GM12892 (cell line): ENCODE results near the gene TRRAP.

Experiments used
- DNase-seq: peaks from one replicate; pipeline ENCODE4 v3.0.0; 2011; ENCODE audit not compliant: insufficient read length
- FAIRE-seq: peaks from 2 replicates; lab custom pipeline; 2011; peaks lifted over from hg19 to GRCh38; lab: Jason Lieb, UNC
- POLR2A ChIP-seq: IDR thresholded peaks from 2 replicates; pipeline ENCODE4 v1.6.1; 2011; ENCODE audit warnings: low read depth, low read length, control low read depth
- POLR2AphosphoS5 ChIP-seq: IDR thresholded peaks from 2 replicates; pipeline ENCODE4 v1.6.1; 2011; ENCODE audit warnings: low read depth, low read length, control low read depth
- TAF1 ChIP-seq: IDR thresholded peaks from 2 replicates; pipeline ENCODE4 v1.6.1; 2011; ENCODE audit warnings: low read depth, mild to moderate bottlenecking, control low read depth, low read length, borderline replicate concordance

The TRRAP gene

GRCh38 chr7:98908585-98908984, 30.3 kb downstream of the TRRAP start:
- TF ChIP-seq POLR2AphosphoS5, result no peak
- TF ChIP-seq TAF1, result no peak
- no peak for TF ChIP-seq POLR2A
- FAIRE-seq (no peak), DNase-seq (no peak)

DNA sequence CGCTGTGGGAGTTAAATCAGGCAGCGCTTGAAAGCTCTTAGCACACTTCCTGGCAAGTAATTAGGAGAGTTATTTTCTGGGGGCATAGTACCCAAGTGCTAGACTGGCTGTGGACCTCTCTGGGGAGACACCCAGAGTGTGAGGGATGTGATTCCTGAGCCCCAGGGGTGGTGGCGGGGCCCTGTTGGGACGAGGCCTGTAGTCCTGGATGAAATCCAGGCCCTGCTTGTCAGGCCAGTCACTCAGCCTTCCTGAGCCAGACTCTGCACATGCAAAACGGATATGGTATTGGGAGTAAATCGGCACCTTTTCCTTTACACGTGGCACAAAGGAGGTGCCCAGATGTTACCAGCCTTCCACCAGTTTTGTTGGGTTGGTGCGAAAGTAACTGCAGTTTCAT, 31.2 kb downstream of the TRRAP start:
- DNase-seq (no peak), FAIRE-seq (no peak)
- no peak for TF ChIP-seq POLR2A

- no peak for TF ChIP-seq POLR2AphosphoS5
- no peak for TF ChIP-seq TAF1
- TF ChIP-seq POLR2A, result no peak
Measured at GRCh38 chr7:98910427-98910826, 32.1 kb downstream of the TRRAP start.

GRCh38 chr7:98911916-98912315, 33.6 kb downstream of the TRRAP start:
- TF ChIP-seq TAF1 (no peak), POLR2A (no peak), POLR2AphosphoS5 (no peak)
- FAIRE-seq, result no peak
- DNase-seq, result no peak

More at GRCh38 chr7:98910427-98910826, 32.1 kb downstream of the TRRAP start:
- FAIRE-seq (no peak), DNase-seq (no peak)

- no peak for DNase-seq
- no peak for FAIRE-seq
- TF ChIP-seq TAF1 (no peak), POLR2A (no peak), POLR2AphosphoS5 (no peak)
Measured at GRCh38 chr7:98913026-98913425, 34.7 kb downstream of the TRRAP start.

- FAIRE-seq (no peak), DNase-seq (no peak)
- TF ChIP-seq POLR2AphosphoS5, result no peak
- no peak for TF ChIP-seq TAF1
- no peak for TF ChIP-seq POLR2A
Measured at GRCh38 chr7:98913612-98914011, 35.3 kb downstream of the TRRAP start.

- no peak for TF ChIP-seq POLR2A
- no peak for TF ChIP-seq TAF1
- TF ChIP-seq POLR2AphosphoS5, result no peak
- FAIRE-seq, result no peak
- DNase-seq, result no peak
Measured at GRCh38 chr7:98917331-98917730, 39.0 kb downstream of the TRRAP start.

GRCh38 chr7:98921608-98922372, 43.5 kb downstream of the TRRAP start:
- no peak for TF ChIP-seq TAF1
- TF ChIP-seq POLR2A, result no peak
- TF ChIP-seq POLR2AphosphoS5, result no peak
- no peak for FAIRE-seq
- DNase-seq, result no peak

- TF ChIP-seq TAF1 (no peak), POLR2A (no peak), POLR2AphosphoS5 (no peak)
- DNase-seq, result no peak
- no peak for FAIRE-seq
Measured at GRCh38 chr7:98922392-98923187, 44.3 kb downstream of the TRRAP start.

DNA sequence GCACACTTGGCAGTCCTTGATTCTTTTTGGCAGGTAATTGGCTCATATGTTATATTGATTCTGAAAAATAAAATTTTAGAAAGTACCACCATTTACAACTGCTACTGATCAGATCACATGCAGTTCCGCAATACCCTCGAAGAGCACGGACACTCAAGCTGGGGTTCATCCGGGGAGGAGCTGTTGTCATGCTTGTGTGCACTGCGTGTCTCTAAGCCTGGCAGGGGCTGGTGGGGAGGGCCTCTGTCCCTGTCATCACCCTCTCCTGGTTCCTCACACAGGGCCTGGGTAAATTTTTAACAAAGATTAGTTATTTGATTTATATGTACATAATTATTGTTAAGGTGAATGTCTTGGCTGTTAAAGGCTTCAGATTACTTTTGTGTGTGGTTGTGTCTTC, 45.2 kb downstream of the TRRAP start:
- no peak for FAIRE-seq
- TF ChIP-seq POLR2AphosphoS5, result no peak
- no peak for TF ChIP-seq TAF1
- no peak for TF ChIP-seq POLR2A
- no peak for DNase-seq

GRCh38 chr7:98927125-98927524, 48.8 kb downstream of the TRRAP start:
- FAIRE-seq, result no peak
- TF ChIP-seq TAF1 (no peak), POLR2A (no peak), POLR2AphosphoS5 (no peak)
- no peak for DNase-seq

- DNase-seq (no peak), FAIRE-seq (no peak)
- TF ChIP-seq POLR2A, result no peak
- TF ChIP-seq TAF1, result no peak
- TF ChIP-seq POLR2AphosphoS5, result no peak
Measured at GRCh38 chr7:98930464-98930863, 52.1 kb downstream of the TRRAP start.
